Heart left ventricle (tissue), 16 donors: ENCODE data around the gene NOSTRIN. TPM values are rescaled to one million over a fixed set of nuclear protein-coding genes. Genes with fewer than 3 reads are reported as not detected.
"Not testable (repeated sequence)": the region's sequence is repeated elsewhere in the genome, so short reads cannot be mapped to it uniquely, and the experiment has no call there.

Experiments
- ATAC-seq, 4 donors: fragments of 200-7000 bp; cut with Tn5 transposase; one replicate each; pipeline ENCODE4 v1.9.1; 2020 to 2022; ENCODE audit warnings: moderate library complexity in 4 of 4, mild to moderate bottlenecking in 3 of 4, moderate number of reproducible peaks in 1 of 4
- DNase-seq, 5 donors: peaks; one replicate each; pipeline ENCODE4 v3.0.0-alpha.2; 2020
- H3K27ac ChIP-seq, 12 donors: fragments of 200-600 bp; sonication (generic) in 4 of 12; one replicate each; pipeline versions ENCODE4 v1.5.0 to v1.8.0; 2016 to 2022; ENCODE audit warnings: mild to moderate bottlenecking in 2 of 12
- H3K27me3 ChIP-seq, 9 donors: fragments of 200-600 bp; sonication (generic) in 2 of 9; one replicate each; pipeline versions ENCODE4 v1.5.1 to v1.8.0; 2016 to 2022; ENCODE audit warnings: mild to moderate bottlenecking in 3 of 9
- H3K36me3 ChIP-seq, 9 donors: fragments of 200-600 bp; sonication (generic) in 2 of 9; one replicate each; pipeline versions ENCODE4 v1.5.0 to v1.8.0; 2018 to 2022; ENCODE audit warnings: mild to moderate bottlenecking in 2 of 9
- H3K4me1 ChIP-seq, 12 donors: fragments of 200-600 bp; sonication (generic) in 4 of 12; one replicate each; pipeline versions ENCODE4 v1.5.0 to v1.8.0; 2016 to 2022; ENCODE audit warnings: mild to moderate bottlenecking in 3 of 12
- H3K4me3 ChIP-seq, 12 donors: fragments of 200-600 bp; sonication (generic) in 4 of 12; one replicate each; pipeline versions ENCODE4 v1.5.0 to v1.8.0; 2017 to 2022; ENCODE audit warnings: mild to moderate bottlenecking in 9 of 12, moderate library complexity in 4 of 12
- H3K9me3 ChIP-seq, 12 donors: fragments of 200-600 bp; sonication (generic) in 4 of 12; one replicate each; pipeline versions ENCODE4 v1.5.0 to v1.8.0; 2016 to 2022; ENCODE audit warnings: mild to moderate bottlenecking in 1 of 12
- CTCF ChIP-seq, 12 donors: fragments of 200-600 bp; sonication (generic) in 4 of 12; IDR thresholded peaks; one replicate each; pipeline versions ENCODE4 v1.5.0 to v1.8.0; 2018 to 2022; ENCODE audit warnings: antibody characterized with exemption in 12 of 12, mild to moderate bottlenecking in 5 of 12
- POLR2A ChIP-seq, 2 donors: fragments of 450-650 bp; IDR thresholded peaks; one replicate each; pipeline ENCODE4 v1.6.1; 2017; ENCODE audit warnings: antibody characterized with exemption in 2 of 2, mild to moderate bottlenecking in 2 of 2, moderate library complexity in 2 of 2
- WGBS, 4 donors: extraction: QIAGEN DNeasy Blood & Tissue Kit in 2 of 4; methylation state at CpG; one replicate each; pipeline versions ENCODE4 v1.1.5 to v1.1.7; 2013 to 2018; 5-methylcytosine and 5-hydroxymethylcytosine counted together
- intact Hi-C, 10 donors: fragments of 100-400 bp; cut with DNase I; formaldehyde crosslinking; loops; one replicate each; pipeline versions ENCODE4 v1.11.1 to v1.14.2; 2022
- polyA plus RNA-seq, 2 donors: library from polyadenylated mRNA; stranded (reverse); fragments of 200-250 nt; gene quantifications; one replicate each; pipeline ENCODE4 v1.2.3, GENCODE V29; 2013
- total RNA-seq, 9 donors: library from RNA; depleted of rRNA in 2 of 9; stranded (reverse); fragments of >200 nt in 2 of 9; fragmentation: NEBNext Ultra II Directional in 3 of 9; extraction: Animal tissue kit (Norgen Biotek cat#: 25700) in 3 of 9; gene quantifications; one replicate each; pipeline versions ENCODE4 v1.1.0 to v1.2.4, GENCODE V29; 2016 to 2023
- donor health status: ischemic (EF 13 %, LVEDD 7.1; RV severe dilation, severe dysfunction).
- donor health status: healthy with polysubstance abuse.
- donor health status: DM: no; HTN: yes; CAD: no.
- donor health status: DM: no; HTN: no; CAD: no.
- donor health status: ischemic (EF 25% LVEDD 6.9; RV normal size, moderate dysfunction).
- donor health status: ischemic (EF 25% LVEDD 5.7; RV mildly dilated, moderate dysfunction).
- donor health status: healthy.
- donor health status: DM: yes; HTN: yes; CAD: no.
- donor health status: ischemic (EF 35%, LVEDD 5.7; RV mildly dilated, moderate dysfunction).
- donor health status: nonischemic (EF 11% LVEDD 7.7; RV severe dilation, severe dysfunction).
- donor health status: DM: yes; HTN: yes; CAD: no.
- donor health status: PGD.
- donor health status: ischemic (EF 29% LVEDD 5.4; RV normal size, mild dysfunction).
- donor health status: nonischemic (EF 23%, LVEDD 6.1; RV moderate dilation, normal function).

Gene NOSTRIN
- total and polyA plus RNA-seq, 11 donors, result 8.2 to 19.1 (median 10.1) TPM

GRCh38 chr2:168874368-168875054, 72.1 kb downstream of the NOSTRIN start:
- Histone ChIP-seq H3K36me3 (no peaks in the 10 kb centered on the region), H3K4me3 (no peak overlapping the region), H3K27me3 (no peaks in the 10 kb centered on the region), H3K27ac (no peak overlapping the region), H3K4me1 (no peaks in the 10 kb centered on the region), H3K9me3 (no peaks in the 10 kb centered on the region)
- intact Hi-C loops, result no loop called here
- ATAC-seq, result no peak
- TF ChIP-seq CTCF (IDR thresholded peaks at IDR 0.05), result no peak
- no peak for TF ChIP-seq POLR2A (IDR thresholded peaks at IDR 0.05)
- 83 to 88% (median 86%) methylated on average over 6 of the region's 6 CpGs for WGBS, 4 donors
- no peak for DNase-seq

GRCh38 chr2:168882163-168882562, 79.7 kb downstream of the NOSTRIN start:
- H3K27me3 ChIP-seq, ATAC-seq, H3K36me3 ChIP-seq, H3K27ac ChIP-seq, DNase-seq, H3K9me3 ChIP-seq, H3K4me3 ChIP-seq, intact Hi-C loops, H3K4me1 ChIP-seq: not testable (repeated sequence)
- 98 to 99% (median 98%) methylated on average over 12 of the region's 12 CpGs for WGBS, 4 donors

GRCh38 chr2:168884975-168885374, 82.5 kb downstream of the NOSTRIN start:
- H3K27ac ChIP-seq, result no peak overlapping the region
- H3K4me1 ChIP-seq, result peaks cover 0 to 3% (median 1%) of the 10 kb centered on the region in 12 donors
- DNase-seq (no peak), ATAC-seq (no peak)
- H3K36me3 ChIP-seq, result no peaks in the 10 kb centered on the region
- no peaks in the 10 kb centered on the region for H3K27me3 ChIP-seq
- 97 to 100% (median 99%) methylated on average over 1 of the region's 1 CpG for WGBS, 4 donors
- TF ChIP-seq POLR2A (IDR thresholded peaks at IDR 0.05) (no peak), CTCF (IDR thresholded peaks at IDR 0.05) (no peak)
- no peak overlapping the region for H3K4me3 ChIP-seq
- intact Hi-C loops, result no loop called here
- H3K9me3 ChIP-seq, result no peaks in the 10 kb centered on the region

- Histone ChIP-seq H3K36me3 (no peaks in the 10 kb centered on the region), H3K4me3 (peak overlapping the region in 8 of 12 donors; percentile 49 to 65 (median 53)), H3K27ac (no peak overlapping the region), H3K4me1 (peaks cover 0 to 10% (median 6%) of the 10 kb centered on the region in 12 donors), H3K9me3 (no peaks in the 10 kb centered on the region), H3K27me3 (no peaks in the 10 kb centered on the region)
- 39 to 46% (median 42%) methylated on average over 3 of the region's 3 CpGs for WGBS, 4 donors
- DNase-seq (no peak), ATAC-seq (no peak)
- TF ChIP-seq CTCF (IDR thresholded peaks at IDR 0.05) (no peak), POLR2A (IDR thresholded peaks at IDR 0.05) (no peak)
- intact Hi-C loops, result no loop called here
Observed at GRCh38 chr2:168889635-168890005, 87.2 kb downstream of the NOSTRIN start.
